Astrocyte (in vitro differentiated cells and primary cell): ENCODE results near the gene IQCH.

Experiments
- CTCF ChIP-seq: IDR thresholded peaks from 2 replicates; pipeline ENCODE4 v1.5.1; 2011; ENCODE audit warnings: low read depth, mild to moderate bottlenecking, inconsistent platforms, low read length, moderate library complexity; ENCODE audit not compliant: insufficient read depth
- EZH2 ChIP-seq: IDR thresholded peaks from 2 replicates; pipeline ENCODE4 v1.6.1; 2012; ENCODE audit warnings: mild to moderate bottlenecking, low read length, inconsistent platforms; ENCODE audit not compliant: insufficient read depth

- TF ChIP-seq CTCF, result no peak
- no peak for TF ChIP-seq EZH2
Observed at GRCh38 chr15:67305506-67305905, 50.9 kb downstream of the IQCH start.
